ENCODE results near the gene HS3ST3A1.

DNA sequence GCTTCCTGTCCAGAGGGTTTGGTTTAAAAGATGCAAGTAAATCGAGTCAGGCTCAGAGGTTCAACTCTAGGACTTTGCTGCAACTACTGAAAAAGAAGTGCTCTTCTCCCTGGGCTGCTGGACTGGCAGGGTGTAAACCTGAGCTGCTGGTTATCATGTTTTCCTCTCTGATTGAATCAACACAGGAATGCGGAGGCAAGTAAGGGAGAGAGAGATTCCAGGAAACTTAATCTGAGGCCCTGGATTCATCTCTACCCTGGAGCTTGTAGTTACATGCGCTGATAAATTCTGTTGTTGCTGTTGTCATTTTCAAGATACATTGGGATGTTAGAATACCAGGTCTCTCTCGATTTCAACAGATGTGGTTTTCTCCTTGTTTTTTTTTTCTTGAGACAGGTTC, 8.2 kb upstream of the HS3ST3A1 start:
- TF ChIP-seq CTCF (IDR thresholded peaks at IDR 0.05; ENCODE audit: low read length) (no peak), EZH2 (optimal IDR thresholded peaks at IDR 0.05; ENCODE audit: low read depth, low read length) (no peak)
